HG02610 (cell line): ENCODE results near the gene CACNA2D3.

Experiments used
- ATAC-seq: cut with Tn5 transposase; IDR thresholded peaks from one replicate; pipeline ENCODE4 v1.9.1; 2021; ENCODE audit warnings: mild to moderate bottlenecking, moderate library complexity; ENCODE audit not compliant: unreplicated experiment

CACNA2D3 gene

GRCh38 chr3:54358969-54359694 is 236.8 kb downstream of the CACNA2D3 start:
- ATAC-seq: no peak

GRCh38 chr3:54360320-54360719 is 238.0 kb downstream of the CACNA2D3 start:
- ATAC-seq: no peak

- no peak for ATAC-seq
Observed at GRCh38 chr3:54361746-54362283, 239.5 kb downstream of the CACNA2D3 start.

GRCh38 chr3:54366007-54366750 is 243.8 kb downstream of the CACNA2D3 start:
- ATAC-seq: no peak

- ATAC-seq: no peak
Observed at GRCh38 chr3:54366839-54367238, 244.5 kb downstream of the CACNA2D3 start.

- ATAC-seq: no peak
Observed at GRCh38 chr3:54372232-54372631, 249.9 kb downstream of the CACNA2D3 start.

GRCh38 chr3:54374214-54374852 is 252.0 kb downstream of the CACNA2D3 start:
- no peak for ATAC-seq

- no peak for ATAC-seq
Observed at GRCh38 chr3:54376142-54376807, 253.9 kb downstream of the CACNA2D3 start.

GRCh38 chr3:54376939-54377578 is 254.7 kb downstream of the CACNA2D3 start:
- ATAC-seq: no peak

GRCh38 chr3:54378184-54378583 is 255.8 kb downstream of the CACNA2D3 start:
- ATAC-seq: no peak

- ATAC-seq: no peak
Observed at GRCh38 chr3:54384279-54384678, 261.9 kb downstream of the CACNA2D3 start.

GRCh38 chr3:54390582-54390981 is 268.2 kb downstream of the CACNA2D3 start:
- no peak for ATAC-seq

- no peak for ATAC-seq
Observed at GRCh38 chr3:54393150-54393549, 270.8 kb downstream of the CACNA2D3 start.

GRCh38 chr3:54408328-54408727 is 286.0 kb downstream of the CACNA2D3 start:
- ATAC-seq: no peak

- ATAC-seq: no peak
Observed at GRCh38 chr3:54421943-54422342, 299.6 kb downstream of the CACNA2D3 start.

GRCh38 chr3:54424292-54424691 is 301.9 kb downstream of the CACNA2D3 start:
- no peak for ATAC-seq

GRCh38 chr3:54426381-54426780 is 304.0 kb downstream of the CACNA2D3 start:
- ATAC-seq: no peak

- no peak for ATAC-seq
Observed at GRCh38 chr3:54427501-54427900, 305.1 kb downstream of the CACNA2D3 start.

GRCh38 chr3:54427941-54428871 is 305.9 kb downstream of the CACNA2D3 start:
- ATAC-seq: no peak
